SIG-M5 treated with dmso at 0.1 percent for 504 hours (cell line): ENCODE results near the gene BLM.
A peak's percentile ranks its signal among the peaks of the same experiment; 100 is the strongest.
"Not testable (repeated sequence)": the region's sequence is repeated elsewhere in the genome, so short reads cannot be mapped to it uniquely, and the experiment has no call there.

ENCODE experiments used
- DNase-seq: peaks from one replicate; lab custom pipeline; 2025; ENCODE audit not compliant: unreplicated experiment; lab: John Stamatoyannopoulos, UW

The BLM gene

GRCh38 chr15:90729261-90729660, 12.1 kb downstream of the BLM start:
- DNase-seq = no peak

- no peak for DNase-seq
These were observed 13.1 kb downstream of the BLM start for GRCh38 chr15:90730290-90730689.

GRCh38 chr15:90735923-90736322, 18.8 kb downstream of the BLM start:
- DNase-seq = no peak

GRCh38 chr15:90740545-90740944, 23.4 kb downstream of the BLM start:
- DNase-seq = not testable (repeated sequence)

GRCh38 chr15:90742087-90742486, 24.9 kb downstream of the BLM start:
- no peak for DNase-seq

- DNase-seq = no peak
These were observed 26.3 kb downstream of the BLM start for GRCh38 chr15:90743407-90743806.

GRCh38 chr15:90744759-90745402, 27.7 kb downstream of the BLM start:
- no peak for DNase-seq

- no peak for DNase-seq
These were observed 32.6 kb downstream of the BLM start for GRCh38 chr15:90749754-90750153.

GRCh38 chr15:90750186-90750585, 33.0 kb downstream of the BLM start:
- peak; percentile 43 for DNase-seq

GRCh38 chr15:90751300-90751825, 34.2 kb downstream of the BLM start:
- DNase-seq = no peak

- DNase-seq = no peak
These were observed 39.8 kb downstream of the BLM start for GRCh38 chr15:90756916-90757315.

- no peak for DNase-seq
These were observed 40.3 kb downstream of the BLM start for GRCh38 chr15:90757461-90757860.

GRCh38 chr15:90760661-90761232, 43.6 kb downstream of the BLM start:
- no peak for DNase-seq

- no peak for DNase-seq
These were observed 44.5 kb downstream of the BLM start for GRCh38 chr15:90761629-90762028.

GRCh38 chr15:90762109-90762508, 45.0 kb downstream of the BLM start:
- DNase-seq = peak; percentile 94

GRCh38 chr15:90763366-90764099, 46.4 kb downstream of the BLM start:
- no peak for DNase-seq

GRCh38 chr15:90765531-90765930, 48.4 kb downstream of the BLM start:
- no peak for DNase-seq

- DNase-seq = no peak
These were observed 48.8 kb downstream of the BLM start for GRCh38 chr15:90765966-90766365.

GRCh38 chr15:90769375-90769774, 52.2 kb downstream of the BLM start:
- DNase-seq = no peak

- no peak for DNase-seq
These were observed 56.3 kb downstream of the BLM start for GRCh38 chr15:90773485-90773884.

- DNase-seq = no peak
These were observed 57.8 kb downstream of the BLM start for GRCh38 chr15:90774731-90775514.
